Activated T-helper 1 cell treated with anti-CD3 and anti-CD28 coated beads, Interleukin-12 subunit alpha, Interleukin-12 subunit beta, Interleukin-2, Interleukin-4 antibody, amounts not matched to agents 30 ng/mL and 10 ng/mL and 1 ng/mL, durations not matched to agents 14 hours and 24 hours and 36 hours (primary cell): ENCODE data around the gene STK11IP. TPM values are rescaled to one million over a fixed set of nuclear protein-coding genes. Genes with fewer than 3 reads are reported as not detected.

Source experiments
- DNase-seq: peaks from one replicate; pipeline ENCODE4 v3.0.0; 2021; ENCODE audit warnings: low spot score
- H3K27ac Mint-ChIP-seq: one replicate; pipeline ENCODE4 v1.8.0; 2021; ENCODE audit warnings: mild to moderate bottlenecking, mixed read lengths
- H3K27me3 Mint-ChIP-seq: one replicate; pipeline ENCODE4 v1.8.0; 2022; ENCODE audit warnings: mild to moderate bottlenecking, moderate library complexity, mixed read lengths; ENCODE audit not compliant: insufficient read depth
- H3K36me3 Mint-ChIP-seq: one replicate; pipeline ENCODE4 v1.8.0; 2021; ENCODE audit warnings: low read depth, mixed read lengths
- H3K4me1 Mint-ChIP-seq: one replicate; pipeline ENCODE4 v1.8.0; 2021; ENCODE audit warnings: low read depth, mixed read lengths
- H3K4me3 Mint-ChIP-seq: one replicate; pipeline ENCODE4 v1.8.0; 2021; ENCODE audit warnings: mild to moderate bottlenecking, moderate library complexity, mixed read lengths
- H3K9me3 Mint-ChIP-seq: one replicate; pipeline ENCODE4 v1.8.0; 2021; ENCODE audit warnings: mixed read lengths
- intact Hi-C: fragments of 100-400 bp; cut with micrococcal nuclease; formaldehyde crosslinking; loops from one replicate; pipeline ENCODE4 v1.15.1; 2024
- total RNA-seq: library from RNA; stranded (reverse); gene quantifications from 2 replicates; pipeline ENCODE4 v1.2.3, GENCODE V29; 2022

The STK11IP gene
- total RNA-seq, 1 donor from 2014 or later = 38.0 TPM

GRCh38 chr2:219567791-219568361 is 29.8 kb upstream of the STK11IP start:
- H3K27me3 Mint-ChIP-seq = peaks cover 33% of the 10 kb centered on the region
- no peaks in the 10 kb centered on the region for H3K4me1 Mint-ChIP-seq
- DNase-seq = no peak
- H3K27ac Mint-ChIP-seq = no peak overlapping the region
- no peak overlapping the region for H3K4me3 Mint-ChIP-seq
- H3K36me3 Mint-ChIP-seq = no peaks in the 10 kb centered on the region
- no peaks in the 10 kb centered on the region for H3K9me3 Mint-ChIP-seq
- intact Hi-C loops = no loop called here

DNA sequence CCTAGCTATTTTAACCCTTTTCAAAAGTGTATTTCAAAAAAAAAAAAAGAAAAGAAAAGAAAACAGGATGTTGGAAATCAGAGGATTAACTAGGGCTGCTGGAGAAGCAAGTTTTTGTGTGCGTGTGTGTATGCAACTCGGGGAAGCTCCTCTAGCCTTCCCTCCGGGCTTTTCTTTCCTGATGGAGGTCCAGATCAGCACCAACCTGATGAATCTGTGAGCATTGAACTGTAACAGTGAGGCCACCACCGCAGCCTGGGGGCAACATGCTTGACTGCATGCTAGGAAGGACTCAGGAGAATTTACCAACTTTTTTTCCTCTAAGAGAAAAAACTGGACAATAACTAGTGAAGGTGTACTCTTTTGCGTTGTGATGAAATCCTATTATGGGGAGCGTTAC is 28.6 kb upstream of the STK11IP start:
- Mint-ChIP-seq H3K36me3 (no peaks in the 10 kb centered on the region), H3K27me3 (peaks cover 40% of the 10 kb centered on the region), H3K4me3 (no peak overlapping the region), H3K9me3 (no peaks in the 10 kb centered on the region), H3K4me1 (no peaks in the 10 kb centered on the region), H3K27ac (no peak overlapping the region)
- DNase-seq = no peak
- intact Hi-C loops = no loop called here

- Mint-ChIP-seq H3K36me3 (no peaks in the 10 kb centered on the region), H3K27me3 (peaks cover 40% of the 10 kb centered on the region), H3K27ac (no peak overlapping the region), H3K9me3 (no peaks in the 10 kb centered on the region), H3K4me3 (no peak overlapping the region), H3K4me1 (no peaks in the 10 kb centered on the region)
- no peak for DNase-seq
- intact Hi-C loops = no loop called here
These were observed 28.0 kb upstream of the STK11IP start for GRCh38 chr2:219569635-219570034.

GRCh38 chr2:219570194-219570923 is 27.3 kb upstream of the STK11IP start:
- Mint-ChIP-seq H3K27me3 (peaks cover 40% of the 10 kb centered on the region), H3K9me3 (no peaks in the 10 kb centered on the region), H3K4me1 (no peaks in the 10 kb centered on the region), H3K27ac (no peak overlapping the region), H3K4me3 (no peak overlapping the region), H3K36me3 (no peaks in the 10 kb centered on the region)
- DNase-seq = no peak
- intact Hi-C loops = no loop called here

DNA sequence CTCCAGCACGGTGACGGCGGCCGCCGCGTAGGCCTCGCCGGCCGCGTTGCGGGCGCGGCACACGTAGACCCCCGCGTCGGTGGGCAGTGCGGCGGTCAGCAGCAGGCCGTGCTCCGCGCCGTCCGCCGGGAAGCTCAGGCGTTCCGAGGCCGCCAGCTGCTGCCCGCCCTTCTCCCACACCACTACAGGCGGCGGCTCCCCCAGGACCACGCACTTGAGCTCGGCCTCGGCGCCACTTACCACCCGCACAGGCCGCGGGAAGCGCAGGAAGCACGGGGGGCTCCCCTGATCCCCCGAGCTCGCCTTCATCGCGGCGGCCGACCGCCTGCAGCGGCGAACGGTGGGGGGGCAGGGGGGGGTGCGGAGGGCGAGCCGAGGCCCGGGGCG is 26.7 kb upstream of the STK11IP start:
- no peaks in the 10 kb centered on the region for H3K36me3 Mint-ChIP-seq
- no peaks in the 10 kb centered on the region for H3K9me3 Mint-ChIP-seq
- no peak overlapping the region for H3K27ac Mint-ChIP-seq
- no peak overlapping the region for H3K4me3 Mint-ChIP-seq
- DNase-seq = no peak
- peaks cover 39% of the 10 kb centered on the region for H3K27me3 Mint-ChIP-seq
- H3K4me1 Mint-ChIP-seq = no peaks in the 10 kb centered on the region
- intact Hi-C loops = no loop called here

GRCh38 chr2:219571311-219572236 is 26.1 kb upstream of the STK11IP start, which contains the start of gene OBSL1:
TSS of gene OBSL1 (minus strand) at chr2:219571539. CDS start at chr2:219571232, 307 bp downstream.
- Mint-ChIP-seq H3K27ac (no peak within 1 kb of the TSS), H3K36me3 (no peaks in the 10 kb centered on the region), H3K27me3 (peaks cover 38% of the 10 kb centered on the region), H3K9me3 (no peaks in the 10 kb centered on the region), H3K4me3 (no peak within 1 kb of the TSS), H3K4me1 (no peaks in the 10 kb centered on the region)
- no peak for DNase-seq
- intact Hi-C loops = no loop called here

DNA sequence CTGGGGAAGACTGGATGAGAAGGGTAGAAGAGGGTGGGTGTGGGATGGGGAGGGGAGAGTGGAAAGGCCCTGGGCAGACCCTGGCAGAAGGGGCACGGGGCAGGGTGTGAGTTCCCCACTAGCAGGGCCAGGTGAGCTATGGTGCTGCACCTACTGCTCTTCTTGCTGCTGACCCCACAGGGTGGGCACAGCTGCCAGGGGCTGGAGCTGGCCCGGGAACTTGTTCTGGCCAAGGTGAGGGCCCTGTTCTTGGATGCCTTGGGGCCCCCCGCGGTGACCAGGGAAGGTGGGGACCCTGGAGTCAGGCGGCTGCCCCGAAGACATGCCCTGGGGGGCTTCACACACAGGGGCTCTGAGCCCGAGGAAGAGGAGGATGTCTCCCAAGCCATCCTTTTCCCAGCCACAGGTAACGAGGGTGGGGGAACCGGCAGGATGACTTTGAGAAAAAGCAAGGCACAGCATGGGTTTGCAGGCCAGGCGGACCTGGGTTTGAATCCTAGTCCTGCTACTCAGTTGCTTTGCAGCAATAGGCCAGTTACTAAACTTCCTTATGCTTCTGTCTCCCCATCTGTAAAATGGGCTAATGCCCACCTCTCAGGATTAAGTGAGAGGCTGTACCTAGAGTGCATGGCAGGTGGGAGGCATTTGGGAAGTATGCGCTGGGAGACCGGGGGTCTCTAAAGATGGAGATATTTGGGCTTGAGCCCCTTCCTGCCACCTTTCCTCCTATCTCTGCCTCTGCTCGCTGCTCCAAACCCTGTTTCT is 25.2 kb upstream of the STK11IP start, which contains the start of gene INHA:
Gene INHA (plus strand): TSS at position 74 of the 765 bp plus-strand sequence. CDS start 65 bp downstream, at position 139.
- Mint-ChIP-seq H3K36me3 (no peaks in the 10 kb centered on the region), H3K9me3 (no peaks in the 10 kb centered on the region), H3K27me3 (peaks cover 40% of the 10 kb centered on the region), H3K27ac (no peak within 1 kb of the TSS), H3K4me3 (no peak within 1 kb of the TSS), H3K4me1 (no peaks in the 10 kb centered on the region)
- no peak for DNase-seq
- intact Hi-C loops = no loop called here

- Mint-ChIP-seq H3K9me3 (no peaks in the 10 kb centered on the region), H3K36me3 (no peaks in the 10 kb centered on the region), H3K4me3 (no peak overlapping the region), H3K4me1 (no peaks in the 10 kb centered on the region), H3K27me3 (peaks cover 39% of the 10 kb centered on the region), H3K27ac (no peak overlapping the region)
- intact Hi-C loops = no loop called here
- DNase-seq = no peak
These were observed 24.5 kb upstream of the STK11IP start for GRCh38 chr2:219573166-219573565.

GRCh38 chr2:219574484-219575311 is 23.0 kb upstream of the STK11IP start:
- no peaks in the 10 kb centered on the region for H3K9me3 Mint-ChIP-seq
- no peaks in the 10 kb centered on the region for H3K36me3 Mint-ChIP-seq
- no peak overlapping the region for H3K27ac Mint-ChIP-seq
- no peak for DNase-seq
- no peak overlapping the region for H3K4me3 Mint-ChIP-seq
- peaks cover 30% of the 10 kb centered on the region for H3K27me3 Mint-ChIP-seq
- intact Hi-C loops = no loop called here
- no peaks in the 10 kb centered on the region for H3K4me1 Mint-ChIP-seq

GRCh38 chr2:219575566-219576504 is 21.8 kb upstream of the STK11IP start:
- Mint-ChIP-seq H3K27me3 (peaks cover 25% of the 10 kb centered on the region), H3K4me3 (no peak overlapping the region), H3K9me3 (no peaks in the 10 kb centered on the region), H3K27ac (no peak overlapping the region), H3K4me1 (no peaks in the 10 kb centered on the region), H3K36me3 (no peaks in the 10 kb centered on the region)
- intact Hi-C loops = no loop called here
- no peak for DNase-seq
